ENCODE results near the gene HIF1A.
A peak's percentile ranks its signal among the peaks of the same experiment; 100 is the strongest.
"Not testable (repeated sequence)": the region's sequence is repeated elsewhere in the genome, so short reads cannot be mapped to it uniquely, and the experiment has no call there.

HIF1A gene

DNA sequence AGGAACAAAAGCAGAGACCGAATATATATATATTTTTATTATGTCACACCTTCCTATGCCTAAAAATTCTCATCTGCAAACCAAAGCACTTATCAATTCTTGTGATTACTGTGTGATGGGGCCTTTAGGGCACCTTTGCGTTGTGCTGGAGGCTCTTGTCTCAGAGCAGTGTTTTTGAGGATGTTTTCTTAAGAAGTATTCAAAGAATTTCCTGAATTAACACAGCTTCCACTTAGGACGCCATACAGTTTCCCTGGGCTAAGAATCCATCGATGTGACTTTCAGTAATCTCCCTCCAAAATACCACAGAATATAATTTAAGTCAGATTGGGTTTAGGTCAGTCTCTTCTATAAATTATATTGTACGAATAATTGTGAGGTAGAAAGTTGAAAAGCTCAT, 22.0 kb upstream of the HIF1A start:
- DNase-seq (ENCODE audit: low read depth): no peak

GRCh38 chr14:61675291-61675690, 20.0 kb upstream of the HIF1A start:
- DNase-seq (ENCODE audit: low read depth): no peak

DNA sequence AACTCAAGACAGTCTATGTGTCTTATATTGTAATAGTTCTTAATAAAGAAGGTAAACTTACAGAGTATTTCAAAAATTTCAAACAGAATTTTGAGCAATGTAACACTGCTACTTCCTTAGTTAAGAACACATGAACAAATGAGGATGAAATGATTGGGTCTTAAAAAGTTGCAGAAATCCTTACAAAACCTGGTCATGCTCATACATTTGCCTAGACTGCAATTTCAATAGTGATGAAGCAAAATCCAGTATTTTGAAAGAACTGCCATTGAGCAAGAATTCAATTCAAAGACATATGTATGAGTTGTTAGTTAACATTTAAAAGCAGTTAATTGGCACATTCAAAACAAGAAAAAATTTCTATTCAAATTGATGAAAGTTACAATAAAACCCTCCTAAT, 17.8 kb upstream of the HIF1A start:
- no peak for DNase-seq (ENCODE audit: low read depth)

GRCh38 chr14:61678975-61679374, 16.3 kb upstream of the HIF1A start:
- DNase-seq (ENCODE audit: low read depth): no peak

DNA sequence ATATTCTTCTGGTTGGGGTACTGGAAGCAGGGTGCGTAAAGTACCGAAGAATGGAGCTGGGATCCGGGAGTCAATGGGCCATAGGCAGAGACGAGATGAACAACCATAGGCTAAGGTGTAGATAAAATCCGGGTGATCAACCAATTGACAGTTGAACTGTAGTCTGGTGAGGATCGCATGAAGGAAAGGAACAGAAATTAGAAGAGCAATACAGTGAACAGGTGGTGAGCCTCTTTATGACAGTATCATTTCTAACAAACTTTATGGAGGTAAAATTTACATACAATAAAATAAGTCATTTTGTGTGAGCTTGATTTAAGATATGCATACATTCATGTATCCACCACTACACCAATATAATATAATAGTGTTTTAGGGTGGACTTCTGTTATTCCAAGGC, 13.9 kb upstream of the HIF1A start:
- no peak for DNase-seq (ENCODE audit: low read depth)

DNA sequence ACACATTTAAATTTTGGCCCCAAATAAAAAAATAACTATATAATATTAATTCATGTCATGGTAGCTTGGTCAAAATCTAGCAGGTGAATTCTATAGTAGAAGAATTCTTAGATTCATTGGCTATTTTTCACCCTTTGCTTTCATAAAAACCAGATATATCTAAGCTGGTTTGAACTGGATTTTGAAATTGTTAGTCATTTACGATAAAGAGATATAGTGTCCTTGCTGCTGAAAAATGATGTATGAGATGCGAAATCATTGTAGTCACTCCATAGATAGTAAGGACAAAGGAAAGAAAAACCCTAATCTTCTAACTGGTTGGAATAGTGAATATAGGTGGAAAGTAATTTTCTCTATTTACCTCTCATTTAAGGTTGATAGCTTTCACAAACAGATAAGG, 12.2 kb upstream of the HIF1A start:
- DNase-seq (ENCODE audit: low read depth): no peak

DNA sequence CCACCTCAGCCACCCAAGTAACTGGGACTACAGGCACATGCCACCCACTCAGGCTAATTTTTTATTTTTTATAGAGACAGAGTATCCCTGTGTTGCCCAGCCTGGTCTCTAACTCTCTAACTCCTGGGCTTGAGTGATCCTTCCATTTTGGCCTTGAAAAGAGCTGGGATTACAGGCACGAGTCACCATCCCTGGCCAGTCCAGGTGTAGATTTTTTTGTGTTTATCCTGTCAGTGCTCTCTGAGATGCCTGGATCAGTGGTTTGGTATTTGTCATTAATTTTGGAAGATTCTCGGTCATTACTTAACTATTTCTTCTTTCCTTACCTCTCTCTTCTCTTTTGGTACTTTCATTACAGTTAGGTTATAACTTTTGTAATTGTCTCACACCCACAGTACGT, 5.3 kb upstream of the HIF1A start:
- DNase-seq (ENCODE audit: low read depth): no peak

DNA sequence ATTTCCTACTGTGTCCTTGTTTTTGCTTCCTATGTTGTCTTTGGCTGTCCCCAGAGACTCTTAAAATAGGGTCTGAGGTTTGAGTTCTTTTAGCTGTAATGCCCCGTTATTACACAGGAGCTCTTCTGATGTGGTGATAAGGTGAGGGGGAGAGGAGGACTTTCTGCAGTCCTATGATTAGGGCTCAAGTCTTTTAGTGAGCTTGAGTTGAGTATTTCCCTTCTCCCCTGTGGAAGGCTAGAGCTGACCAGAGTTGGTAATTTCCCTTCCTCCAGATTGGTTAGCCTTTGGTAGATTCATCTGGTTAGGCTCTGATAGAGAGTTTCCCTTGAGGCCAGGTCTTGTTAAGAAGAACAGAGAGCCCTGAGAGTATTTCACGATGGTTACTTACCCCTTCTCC, 4.3 kb upstream of the HIF1A start:
- no peak for DNase-seq (ENCODE audit: low read depth)

- no peak for DNase-seq (ENCODE audit: low read depth)
Measured at GRCh38 chr14:61691495-61691894, 3.8 kb upstream of the HIF1A start.

- DNase-seq (ENCODE audit: low read depth): no peak
Measured at GRCh38 chr14:61694039-61694438, 1.3 kb upstream of the HIF1A start.

GRCh38 chr14:61695695-61696527, 598 bp downstream of the HIF1A start:
- DNase-seq (ENCODE audit: low read depth): peak; percentile 24

- no peak for DNase-seq (ENCODE audit: low read depth)
Measured at GRCh38 chr14:61696753-61697318, 1.5 kb downstream of the HIF1A start.

- DNase-seq (ENCODE audit: low read depth): no peak
Measured at GRCh38 chr14:61698206-61698980, 3.1 kb downstream of the HIF1A start.

- no peak for DNase-seq (ENCODE audit: low read depth)
Measured at GRCh38 chr14:61699027-61699426, 3.7 kb downstream of the HIF1A start.

- DNase-seq (ENCODE audit: low read depth): no peak
Measured at GRCh38 chr14:61700104-61700886, 5.0 kb downstream of the HIF1A start.

- no peak for DNase-seq (ENCODE audit: low read depth)
Measured at GRCh38 chr14:61701946-61702345, 6.6 kb downstream of the HIF1A start.

DNA sequence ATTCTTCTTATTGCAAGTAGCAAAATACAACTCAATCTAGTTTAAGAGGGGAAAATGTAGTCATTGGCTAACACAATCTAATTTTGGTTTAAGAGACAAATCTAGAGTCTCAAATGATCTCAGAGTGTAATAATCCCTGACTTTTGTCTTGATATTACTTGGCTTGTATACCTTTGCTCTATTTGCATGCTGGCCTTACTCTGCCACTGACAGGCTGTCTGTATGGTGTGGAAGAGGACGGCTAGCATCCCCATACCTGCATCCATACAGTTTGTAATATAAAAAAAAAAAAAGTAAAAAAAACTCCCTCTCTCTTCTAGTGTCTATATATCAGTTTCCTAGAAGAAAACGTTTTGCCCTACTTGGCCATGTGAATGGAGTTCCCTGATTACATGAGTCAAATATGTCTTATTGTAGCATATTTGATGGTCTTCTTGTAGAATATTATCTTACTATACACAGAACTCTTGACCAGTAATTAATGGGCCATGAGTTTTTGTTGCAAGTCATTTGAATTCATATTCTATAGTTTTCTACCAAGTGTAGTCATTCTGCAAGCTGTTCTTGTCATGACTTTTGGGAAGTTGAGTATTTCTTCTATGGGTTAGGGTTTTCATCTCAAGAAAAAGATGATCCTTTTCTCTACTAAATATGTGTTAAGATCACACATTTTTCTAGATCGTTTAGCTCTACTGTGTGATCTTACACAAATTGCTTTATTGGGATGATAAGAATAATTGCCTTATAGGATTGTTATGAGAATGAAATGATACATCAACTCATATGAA, 8.2 kb downstream of the HIF1A start:
- DNase-seq (ENCODE audit: low read depth): no peak

DNA sequence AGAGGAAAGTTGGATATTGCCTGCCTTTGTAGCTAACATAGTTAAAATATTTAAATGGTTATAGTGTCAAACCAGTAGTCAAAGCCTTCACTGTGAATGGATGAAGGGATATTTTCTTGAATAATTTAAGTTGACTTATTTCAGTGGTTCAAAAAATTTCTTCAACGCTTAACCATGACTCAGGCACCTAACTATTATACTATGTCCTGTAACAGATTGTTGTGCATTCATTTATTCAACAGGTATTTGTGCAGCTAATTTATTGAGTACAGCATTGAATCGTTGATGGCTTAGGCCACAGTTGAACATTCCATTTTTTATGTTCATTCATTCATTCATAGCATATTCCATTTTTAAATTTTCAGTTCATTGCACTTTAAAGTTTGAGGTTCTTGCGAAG, 9.2 kb downstream of the HIF1A start:
- no peak for DNase-seq (ENCODE audit: low read depth)

- DNase-seq (ENCODE audit: low read depth): no peak
Measured at GRCh38 chr14:61705017-61705416, 9.7 kb downstream of the HIF1A start.

DNA sequence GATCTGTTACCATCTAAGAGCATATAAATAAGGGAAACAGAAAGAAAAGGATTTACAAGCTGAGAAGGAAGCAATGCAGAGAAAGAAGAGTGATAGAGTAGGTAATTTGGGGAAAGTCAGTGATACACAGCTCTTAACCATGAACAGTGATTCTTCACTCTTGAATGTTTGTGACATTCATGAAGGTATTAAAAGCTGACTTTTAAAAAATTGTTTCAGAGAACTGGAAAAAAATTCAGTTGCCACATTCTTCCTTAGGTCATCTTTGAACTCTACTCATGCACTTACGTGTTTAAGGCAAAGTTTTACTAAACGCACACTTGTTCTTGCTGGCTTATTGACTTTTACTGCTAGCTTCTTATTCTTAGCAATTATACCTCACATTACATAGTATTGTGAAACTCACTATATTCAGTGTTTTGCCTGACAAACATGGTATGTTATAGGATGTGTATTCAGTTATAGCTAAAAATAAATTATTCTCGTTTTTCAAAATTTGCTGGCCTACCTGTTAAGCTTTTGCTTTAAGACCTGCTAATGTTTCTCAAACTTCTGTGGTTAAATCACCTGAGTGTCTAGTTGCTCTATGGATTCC, 10.9 kb downstream of the HIF1A start:
- DNase-seq (ENCODE audit: low read depth): no peak

GRCh38 chr14:61707774-61708173, 12.5 kb downstream of the HIF1A start:
- DNase-seq (ENCODE audit: low read depth): not testable (repeated sequence)
